HG03354 (cell line): ENCODE measurements around the gene UAP1L1.
"Not testable (repeated sequence)": the region's sequence is repeated elsewhere in the genome, so short reads cannot be mapped to it uniquely, and the experiment has no call there.

Experiments used
- ATAC-seq: cut with Tn5 transposase; IDR thresholded peaks from one replicate; pipeline ENCODE4 v1.9.1; 2021; ENCODE audit warnings: mild to moderate bottlenecking; ENCODE audit not compliant: unreplicated experiment, poor library complexity, severe bottlenecking

The UAP1L1 gene

GRCh38 chr9:137110147-137110910, 33.0 kb downstream of the UAP1L1 start:
- ATAC-seq, result no peak

GRCh38 chr9:137110911-137111787, 33.8 kb downstream of the UAP1L1 start:
- ATAC-seq, result no peak

GRCh38 chr9:137111788-137112563, 34.7 kb downstream of the UAP1L1 start:
- no peak for ATAC-seq

- no peak for ATAC-seq
Measured at GRCh38 chr9:137112564-137113384, 35.5 kb downstream of the UAP1L1 start.

- ATAC-seq, result no peak
Measured at GRCh38 chr9:137113385-137114159, 36.3 kb downstream of the UAP1L1 start.

- peak; percentile 18 for ATAC-seq
Measured at GRCh38 chr9:137114220-137114612, 36.9 kb downstream of the UAP1L1 start.

GRCh38 chr9:137114613-137115393, 37.5 kb downstream of the UAP1L1 start, which contains the start of gene DPP7:
Gene DPP7 (minus strand): TSS chr9:137114733. CDS start chr9:137114713, 20 bp downstream.
- ATAC-seq, result peak; percentile 71

- no peak for ATAC-seq
Measured at GRCh38 chr9:137115394-137116026, 38.2 kb downstream of the UAP1L1 start.

- ATAC-seq, result no peak
Measured at GRCh38 chr9:137116027-137116507, 38.8 kb downstream of the UAP1L1 start.

GRCh38 chr9:137116728-137117127, 39.4 kb downstream of the UAP1L1 start:
- ATAC-seq, result no peak

- ATAC-seq, result no peak
Measured at GRCh38 chr9:137117269-137117731, 40.0 kb downstream of the UAP1L1 start.

- ATAC-seq, result not testable (repeated sequence)
Measured at GRCh38 chr9:137118092-137118603, 40.8 kb downstream of the UAP1L1 start.

- not testable (repeated sequence) for ATAC-seq
Measured at GRCh38 chr9:137121927-137122795, 44.8 kb downstream of the UAP1L1 start.

- not testable (repeated sequence) for ATAC-seq
Measured at GRCh38 chr9:137122796-137123467, 45.6 kb downstream of the UAP1L1 start.

GRCh38 chr9:137123468-137123837, 46.1 kb downstream of the UAP1L1 start:
- ATAC-seq, result peak; percentile 42
